Mucosa of descending colon (tissue), 3 donors: ENCODE results near the gene TTC6. TPM values are rescaled to one million over a fixed set of nuclear protein-coding genes. Genes with fewer than 3 reads are reported as not detected.

Experiments
- ATAC-seq: fragments of 200-7000 bp; cut with Tn5 transposase; one replicate; pipeline ENCODE4 v1.9.1; 2020; ENCODE audit warnings: mild to moderate bottlenecking, moderate library complexity
- DNase-seq, 3 donors: peaks; one replicate each; pipeline ENCODE4 v3.0.0-alpha.2; 2020
- H3K36me3 ChIP-seq: fragments of 200-600 bp; one replicate; pipeline ENCODE4 v1.8.0; 2021; ENCODE audit warnings: low read depth, mild to moderate bottlenecking
- H3K4me1 ChIP-seq: fragments of 200-600 bp; one replicate; pipeline ENCODE4 v1.8.0; 2021; ENCODE audit warnings: low read depth, mild to moderate bottlenecking
- H3K4me3 ChIP-seq: fragments of 200-600 bp; one replicate; pipeline ENCODE4 v1.8.0; 2021; ENCODE audit warnings: mild to moderate bottlenecking
- H3K9me3 ChIP-seq: fragments of 200-600 bp; one replicate; pipeline ENCODE4 v1.8.0; 2021; ENCODE audit warnings: mild to moderate bottlenecking
- intact Hi-C, 2 donors: fragments of 100-400 bp; cut with DNase I in 1 of 2; cut with micrococcal nuclease in 1 of 2; formaldehyde crosslinking; loops; one replicate each; pipeline versions ENCODE4 v1.11.0 to v1.11.1; 2022; cut with DNase I, micrococcal nuclease
- total RNA-seq, 3 donors: library from RNA; stranded (reverse); fragmentation: NEBNext Ultra II Directional in 2 of 3; extraction: Animal tissue kit (Norgen Biotek cat#: 25700) in 2 of 3; gene quantifications; one replicate each; pipeline versions ENCODE4 v1.2.1 to v1.2.4, GENCODE V29; 2021 to 2023
- TF ChIP-seq, protein P1 (sequence below): fragments of 200-600 bp; IDR thresholded peaks from one replicate; pipeline ENCODE4 v1.8.0; 2022; ENCODE audit warnings: antibody characterized with exemption, mild to moderate bottlenecking
- donor health status: DM: no; HTN: no; CAD: no; lungs with moderate emphysema.
- donor health status: DM: no; HTN: no; CAD: no.
- donor health status: DM: no; HTN: yes; CAD: no.

The TTC6 gene
- total RNA-seq, 3 donors from 2014 or later, result 1.7 to 9.2 (median 4.8) TPM

DNA sequence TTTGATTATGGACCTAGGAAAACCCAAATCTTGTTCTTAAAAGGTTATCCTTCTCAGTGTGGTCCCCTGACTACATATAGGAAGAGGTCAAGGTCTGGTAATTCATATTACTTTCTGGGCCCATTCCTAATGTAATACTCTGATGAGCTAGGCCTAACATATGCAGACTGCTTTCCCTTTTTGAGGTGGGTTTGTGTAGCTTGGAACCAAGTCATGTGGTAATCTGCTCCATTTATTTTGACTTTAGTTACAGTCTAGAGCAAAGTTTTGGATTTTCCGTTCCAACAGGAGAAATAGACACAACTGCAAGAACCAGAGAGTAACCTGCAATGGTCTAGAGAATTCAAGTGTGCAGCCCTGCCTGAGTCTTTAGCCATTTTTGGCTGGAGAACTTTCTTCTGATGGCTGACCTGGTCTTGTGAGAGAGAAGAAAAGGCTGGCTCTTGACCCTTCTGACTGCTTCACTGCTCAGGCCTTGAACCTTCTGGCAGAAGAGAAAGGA lies 22.5 kb downstream of the TTC6 start:
- TF ChIP-seq, protein P1, sequence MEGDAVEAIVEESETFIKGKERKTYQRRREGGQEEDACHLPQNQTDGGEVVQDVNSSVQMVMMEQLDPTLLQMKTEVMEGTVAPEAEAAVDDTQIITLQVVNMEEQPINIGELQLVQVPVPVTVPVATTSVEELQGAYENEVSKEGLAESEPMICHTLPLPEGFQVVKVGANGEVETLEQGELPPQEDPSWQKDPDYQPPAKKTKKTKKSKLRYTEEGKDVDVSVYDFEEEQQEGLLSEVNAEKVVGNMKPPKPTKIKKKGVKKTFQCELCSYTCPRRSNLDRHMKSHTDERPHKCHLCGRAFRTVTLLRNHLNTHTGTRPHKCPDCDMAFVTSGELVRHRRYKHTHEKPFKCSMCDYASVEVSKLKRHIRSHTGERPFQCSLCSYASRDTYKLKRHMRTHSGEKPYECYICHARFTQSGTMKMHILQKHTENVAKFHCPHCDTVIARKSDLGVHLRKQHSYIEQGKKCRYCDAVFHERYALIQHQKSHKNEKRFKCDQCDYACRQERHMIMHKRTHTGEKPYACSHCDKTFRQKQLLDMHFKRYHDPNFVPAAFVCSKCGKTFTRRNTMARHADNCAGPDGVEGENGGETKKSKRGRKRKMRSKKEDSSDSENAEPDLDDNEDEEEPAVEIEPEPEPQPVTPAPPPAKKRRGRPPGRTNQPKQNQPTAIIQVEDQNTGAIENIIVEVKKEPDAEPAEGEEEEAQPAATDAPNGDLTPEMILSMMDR, result no peak
- ATAC-seq (no peak), DNase-seq (no peak)
- intact Hi-C loops, result loop anchor here in 1 of 2 donors (5.0 kb wide), 1 partner anchor 514 kb away; no protein-coding TSS in a partner anchor
- no peak overlapping the region for H3K4me3 ChIP-seq
- no peaks in the 10 kb centered on the region for H3K36me3 ChIP-seq
- H3K9me3 ChIP-seq, result peaks cover 25% of the 10 kb centered on the region
- no peaks in the 10 kb centered on the region for H3K4me1 ChIP-seq

DNA sequence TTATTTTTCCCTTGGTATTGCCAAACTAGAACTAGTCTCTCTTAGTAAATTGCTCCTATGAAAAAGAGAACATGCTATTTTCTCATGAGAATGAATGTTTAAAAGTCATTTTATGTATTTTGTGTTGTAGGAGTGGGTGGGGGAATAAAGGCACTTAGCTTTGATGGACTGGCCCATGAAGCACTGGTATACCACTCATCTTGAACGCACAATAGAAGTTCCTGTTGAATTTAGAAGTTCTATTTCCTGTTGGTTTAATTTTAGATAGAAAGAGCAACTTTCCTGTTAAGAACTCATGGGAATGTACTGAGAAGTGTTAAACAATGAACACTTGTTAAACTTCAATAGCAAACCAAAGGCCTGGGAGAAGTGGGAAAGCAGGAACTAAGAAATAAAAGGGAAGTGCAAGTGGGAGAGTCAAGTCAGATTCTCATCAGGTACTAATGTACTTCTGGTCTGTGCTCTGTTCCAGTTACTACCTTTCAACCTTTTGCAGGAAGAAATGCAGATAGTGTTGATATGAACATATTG lies 23.1 kb downstream of the TTC6 start:
- intact Hi-C loops, result loop anchor here in 1 of 2 donors (5.0 kb wide), 1 partner anchor 514 kb away; no protein-coding TSS in a partner anchor
- H3K4me3 ChIP-seq, result no peak overlapping the region
- DNase-seq (no peak), ATAC-seq (peak; percentile 50)
- no peaks in the 10 kb centered on the region for H3K36me3 ChIP-seq
- TF ChIP-seq, protein P1, result no peak
- H3K9me3 ChIP-seq, result peaks cover 25% of the 10 kb centered on the region
- H3K4me1 ChIP-seq, result no peaks in the 10 kb centered on the region

DNA sequence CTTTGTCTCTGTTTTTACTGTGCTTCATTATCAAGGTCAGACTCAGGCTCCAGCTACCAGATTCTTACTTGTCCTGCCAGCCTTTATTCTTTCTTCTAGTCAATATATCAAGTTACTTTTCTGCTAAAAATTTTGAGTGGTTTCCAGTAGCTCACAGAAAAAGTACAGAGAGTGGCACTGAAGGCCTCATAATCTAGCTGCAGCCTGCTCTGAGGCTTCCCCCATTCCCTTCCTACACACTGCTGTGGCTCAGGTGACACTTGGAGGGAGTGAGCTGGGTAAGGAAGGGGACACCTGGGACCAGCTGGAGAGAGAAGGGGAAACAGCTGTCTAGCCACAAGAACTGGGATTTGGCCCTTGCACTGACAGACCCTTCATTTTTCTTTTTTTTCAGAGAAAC lies 25.4 kb downstream of the TTC6 start:
- Histone ChIP-seq H3K4me1 (no peaks in the 10 kb centered on the region), H3K4me3 (no peak overlapping the region), H3K9me3 (peaks cover 7% of the 10 kb centered on the region), H3K36me3 (no peaks in the 10 kb centered on the region)
- TF ChIP-seq, protein P1, result no peak
- no peak for DNase-seq
- ATAC-seq, result no peak
- intact Hi-C loops, result no loop called here

DNA sequence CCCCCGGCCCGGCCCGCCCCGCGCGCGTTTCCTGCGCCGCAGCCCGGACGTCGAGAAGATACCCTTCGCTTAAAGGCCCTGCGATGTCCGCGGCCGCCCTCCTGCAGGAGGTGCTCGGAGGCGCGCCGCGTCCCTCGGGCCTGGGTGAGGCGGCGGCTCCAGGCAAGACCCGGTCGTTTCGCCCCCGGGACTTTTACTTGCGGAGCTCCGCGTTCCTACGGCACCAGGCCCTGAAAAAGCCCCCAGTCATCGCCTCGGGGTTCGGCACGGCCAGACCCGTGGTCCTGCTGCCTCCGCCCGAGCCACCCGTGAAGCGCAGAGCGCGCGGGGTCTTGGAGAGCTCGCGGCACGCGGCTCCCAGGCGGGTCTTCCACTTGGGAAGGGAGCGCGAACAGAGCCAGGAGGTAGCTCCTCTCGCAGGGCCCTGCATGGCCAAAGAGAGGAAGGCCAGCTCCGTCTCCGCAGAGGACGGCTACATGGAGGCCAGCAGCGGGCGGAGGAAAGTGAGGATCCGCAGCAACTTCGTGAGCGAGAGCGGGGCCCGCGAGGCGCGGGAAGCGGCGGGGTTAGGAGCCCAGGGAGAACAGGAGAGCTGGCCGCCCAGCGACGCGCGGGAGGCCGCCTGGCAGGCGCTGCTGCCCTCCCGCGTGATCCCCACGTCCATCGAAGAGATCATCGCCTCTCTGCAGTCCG lies 26.9 kb downstream of the TTC6 start:
- ATAC-seq, result no peak
- intact Hi-C loops, result no loop called here
- Histone ChIP-seq H3K4me1 (no peaks in the 10 kb centered on the region), H3K9me3 (no peaks in the 10 kb centered on the region), H3K36me3 (no peaks in the 10 kb centered on the region), H3K4me3 (no peak overlapping the region)
- DNase-seq, result no peak
- TF ChIP-seq, protein P1, result no peak

DNA sequence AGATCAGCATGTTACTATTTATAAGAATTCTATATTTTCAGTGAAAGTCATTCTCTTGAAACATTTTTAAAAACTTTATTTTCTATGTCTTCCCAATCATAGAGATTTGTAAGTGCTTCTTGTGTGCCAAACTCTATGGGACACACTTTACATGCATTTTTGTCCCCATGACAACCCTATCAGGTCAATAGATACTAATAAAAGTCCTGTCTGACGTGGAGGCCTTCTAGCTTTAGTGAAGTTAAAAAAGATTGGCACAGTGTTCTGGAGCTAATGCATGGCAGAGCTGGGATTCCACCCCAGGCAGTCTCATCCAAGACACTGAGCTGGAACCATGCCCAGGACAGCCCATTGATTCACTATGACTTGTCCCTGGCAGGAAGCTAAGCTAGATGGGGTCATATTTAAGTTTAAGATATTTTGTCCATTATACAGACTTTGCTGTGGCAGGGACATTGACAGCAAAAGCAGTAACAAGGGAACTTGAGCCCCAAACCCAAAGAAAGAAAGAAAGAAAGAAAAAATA lies 28.1 kb downstream of the TTC6 start:
- TF ChIP-seq, protein P1, result no peak

More for the DNA sequence above, 28.1 kb downstream of the TTC6 start:
- DNase-seq (peak in 1 of 3 donors; percentile 4), ATAC-seq (no peak)
- intact Hi-C loops, result no loop called here
- Histone ChIP-seq H3K4me3 (no peak overlapping the region), H3K4me1 (no peaks in the 10 kb centered on the region), H3K9me3 (no peaks in the 10 kb centered on the region), H3K36me3 (no peaks in the 10 kb centered on the region)
